ENCODE results near the gene KLF11.

DNA sequence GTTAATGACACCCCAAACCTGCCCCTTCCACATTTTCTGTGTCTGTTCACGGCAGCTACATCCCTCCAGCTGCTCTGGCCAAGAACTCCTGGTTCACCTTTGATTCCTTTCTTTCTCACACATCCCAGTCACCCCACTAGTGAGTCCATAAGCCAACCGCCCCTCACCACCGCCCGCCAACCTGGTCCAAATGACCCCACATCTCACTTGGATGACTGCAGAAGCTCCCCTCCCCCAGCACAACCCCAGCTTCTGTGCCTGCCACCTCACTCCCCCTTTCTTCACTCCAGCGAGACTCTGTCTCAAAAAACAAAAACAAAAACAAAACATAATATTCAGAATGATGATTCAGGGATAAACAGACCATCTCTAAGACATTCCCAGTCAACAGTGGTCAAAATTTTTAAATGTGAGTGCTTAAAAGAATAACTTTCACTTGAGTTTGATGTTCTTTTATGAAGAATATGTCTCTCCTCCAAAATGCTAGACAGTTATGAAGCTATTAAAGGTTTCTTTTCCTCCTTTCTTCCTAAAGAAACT lies 33.7 kb downstream of the KLF11 start:
- TF ChIP-seq CTCF (IDR thresholded peaks at IDR 0.05) (no peak), POLR2A (IDR thresholded peaks at IDR 0.05) (no peak), EP300 (IDR thresholded peaks at IDR 0.05) (no peak)

All from ovary (tissue), 3 donors.